ENCODE data around the gene SLC12A1. TPM values are rescaled to one million over a fixed set of nuclear protein-coding genes. Genes with fewer than 3 reads are reported as not detected.

Gene SLC12A1
- total and polyA plus RNA-seq, 2 of the 8 experiments (the other 6 are each of a cell fraction or from before 2014, with no cell fraction given), result 0.63 to 1.0 TPM

- H3K27ac ChIP-seq (ENCODE audit: low read depth, low read length), result no peak overlapping the region
- no peak overlapping the region for H4K91ac ChIP-seq (replicated peaks; ENCODE audit: insufficient read length, low read length)
- H2BK15ac ChIP-seq (ENCODE audit: low read length), result no peak overlapping the region
- H3K79me2 ChIP-seq (ENCODE audit: control insufficient read depth in 1 of 2, insufficient read depth in 2 of 2, low read length in 2 of 2), result no peaks in the 10 kb centered on the region
- H2BK12ac ChIP-seq (ENCODE audit: low read depth, low read length), result peak overlapping the region; percentile 13; the same call in 1 of the 2 replicates
- no peak overlapping the region for H3K18ac ChIP-seq (ENCODE audit: extremely low read depth, low read length)
- 85% methylated on average over 2 of the region's 2 CpGs; no CpG with 5 or more reads in 1 of the 2 experiments for WGBS, 2 experiments (ENCODE audit: extremely low coverage in 1 of 2, insufficient coverage in 1 of 2, insufficient read length in 1 of 2, insufficient replicate concordance in 2 of 2, low coverage in 1 of 2, low lambda C conversion rate in 2 of 2, missing lambda C conversion rate in 1 of 2)
- FAIRE-seq (no peak), DNase-seq (ENCODE audit: low read depth in 1 of 2, low spot score in 2 of 2) (no peak)
- H2AFZ ChIP-seq (ENCODE audit: low read length), result no peak overlapping the region
- no peaks in the 10 kb centered on the region for H3K79me1 ChIP-seq (ENCODE audit: low read depth, low read length)
- no peak overlapping the region for H3K4me2 ChIP-seq (ENCODE audit: insufficient read depth in 1 of 2, low read depth in 2 of 2, low read length in 2 of 2)
- H3K36me3 ChIP-seq (ENCODE audit: control insufficient read depth in 2 of 4, insufficient read depth in 4 of 4, low read length in 3 of 4), result no peaks in the 10 kb centered on the region
- H2BK5ac ChIP-seq (ENCODE audit: low read depth, low read length), result no peak overlapping the region
- H3K23ac ChIP-seq (ENCODE audit: insufficient read length), result no peak overlapping the region
- no peak overlapping the region for H3K4me3 ChIP-seq (ENCODE audit: extremely low read depth in 1 of 4, insufficient read depth in 2 of 4, low read depth in 3 of 4, low read length in 4 of 4)
- no peak overlapping the region for H4K5ac ChIP-seq (ENCODE audit: insufficient read length, low read depth, low read length)
- no peak overlapping the region for H2AK5ac ChIP-seq (ENCODE audit: low read depth, low read length)
- no peak overlapping the region for H3K9ac ChIP-seq (replicated peaks in 1 of 4; ENCODE audit: extremely low read depth in 1 of 4, low read depth in 3 of 4, low read length in 3 of 4)
- H3K27me3 ChIP-seq (replicated peaks in 1 of 4; ENCODE audit: control insufficient read depth in 3 of 4, extremely low read depth in 1 of 4, insufficient read depth in 3 of 4, low read length in 3 of 4), result no peaks in the 10 kb centered on the region
- H2BK20ac ChIP-seq (ENCODE audit: low read length), result no peak overlapping the region
- no peaks in the 10 kb centered on the region for H4K20me1 ChIP-seq (replicated peaks in 1 of 2; ENCODE audit: control insufficient read depth in 1 of 2, insufficient read depth in 2 of 2, low read length in 2 of 2)
- no peak overlapping the region for H3K4ac ChIP-seq (replicated peaks; ENCODE audit: insufficient read length, low read depth, low read length)
- no peak overlapping the region for H2BK120ac ChIP-seq (replicated peaks; ENCODE audit: low read depth, low read length)
- H3K9me3 ChIP-seq (ENCODE audit: insufficient read depth in 2 of 2, low read depth in 1 of 2, low read length in 1 of 2), result no peaks in the 10 kb centered on the region
- no peak overlapping the region for H3K14ac ChIP-seq (ENCODE audit: insufficient read length)
- H3K56ac ChIP-seq (replicated peaks; ENCODE audit: insufficient read length, low read depth, low read length), result no peak overlapping the region
- TF ChIP-seq SIN3A (conservative IDR thresholded peaks at IDR 0.05 in 1 of 2, IDR thresholded peaks at IDR 0.05 in 1 of 2; ENCODE audit: low read depth in 1 of 2, low read length in 2 of 2), result no peak
- no peak for TF ChIP-seq SP2 (IDR thresholded peaks at IDR 0.05; ENCODE audit: low read length)
- TF ChIP-seq GTF2F1 (IDR thresholded peaks at IDR 0.05; ENCODE audit: borderline replicate concordance, low read depth, low read length), result no peak
- no peak for TF ChIP-seq HDAC6 (IDR thresholded peaks at IDR 0.05; ENCODE audit: low read depth, low read length)
- no peak for TF ChIP-seq TEAD4 (IDR thresholded peaks at IDR 0.05; ENCODE audit: low read depth, low read length)
- no peak for TF ChIP-seq CREB1 (IDR thresholded peaks at IDR 0.05)
- no peak for TF ChIP-seq MAX (IDR thresholded peaks at IDR 0.05)
- TF ChIP-seq SRF (IDR thresholded peaks at IDR 0.05; ENCODE audit: low read depth, low read length), result no peak
- no peak overlapping the region for H4K8ac ChIP-seq (ENCODE audit: extremely low read depth, insufficient read depth, low read length)
- POLR2A ChIA-PET (ENCODE audit: partially characterized antibody), result no interaction called here
- CTCF ChIA-PET (ENCODE audit: partially characterized antibody), result interaction anchor here (1.0 to 5.0 kb wide), 2 partner anchors 11 to 24 kb away, joined by 3 to 22 read pairs; no protein-coding TSS in a partner anchor
- H3K4me1 ChIP-seq (replicated peaks in 1 of 4; ENCODE audit: control insufficient read depth in 3 of 4, insufficient read depth in 4 of 4, low read length in 3 of 4), result peaks cover 0 to 3% (median 2%) of the 10 kb centered on the region in 4 experiments; a peak in 4 of 7 replicates
- no peaks in the 10 kb centered on the region for H3K23me2 ChIP-seq (ENCODE audit: low read depth, low read length)
Observed at GRCh38 chr15:48309740-48310139, 103.6 kb downstream of the SLC12A1 start.

All from H1 (cell line).